Esophagus squamous epithelium (tissue), 5 donors: ENCODE measurements around the gene TSPAN18. TPM values are rescaled to one million over a fixed set of nuclear protein-coding genes. Genes with fewer than 3 reads are reported as not detected.

Experiments used
- DNase-seq: peaks from one replicate; lab custom pipeline; 2025; lab: John Stamatoyannopoulos, UW
- H3K27ac ChIP-seq, 4 donors: fragments of 200-600 bp; sonication (generic); one replicate each; pipeline ENCODE4 v1.5.1; 2016 to 2019; ENCODE audit warnings: mild to moderate bottlenecking in 1 of 4
- H3K27me3 ChIP-seq, 4 donors: fragments of 200-600 bp; sonication (generic); 1 replicate in 3 of 4; 2 replicates in 1 of 4; pipeline versions ENCODE4 v1.5.1 to v1.6.0; 2017 to 2021; ENCODE audit warnings: antibody characterized with exemption in 1 of 4
- H3K36me3 ChIP-seq, 3 donors: fragments of 200-600 bp; sonication (generic); one replicate each; pipeline ENCODE4 v1.5.1; 2016 to 2019
- H3K4me1 ChIP-seq, 3 donors: fragments of 200-600 bp; sonication (generic); one replicate each; pipeline ENCODE4 v1.5.1; 2017 to 2019
- H3K4me3 ChIP-seq, 4 donors: fragments of 200-600 bp; sonication (generic); 1 replicate in 3 of 4; 2 replicates in 1 of 4; pipeline ENCODE4 v1.5.1; 2016 to 2019; ENCODE audit warnings: mild to moderate bottlenecking in 2 of 4, moderate library complexity in 1 of 4
- H3K9me3 ChIP-seq, 3 donors: fragments of 200-600 bp; sonication (generic); one replicate each; pipeline ENCODE4 v1.5.1; 2016 to 2019
- POLR2A ChIP-seq, 4 donors: fragments of 450-650 bp; IDR thresholded peaks; one replicate each; pipeline ENCODE4 v1.6.1; 2017; ENCODE audit warnings: antibody characterized with exemption in 4 of 4, mild to moderate bottlenecking in 4 of 4, moderate library complexity in 3 of 4
- WGBS, 2 donors: methylation state at CpG; one replicate each; pipeline ENCODE4 v1.1.5; 2018; 5-methylcytosine and 5-hydroxymethylcytosine counted together
- intact Hi-C: fragments of 100-400 bp; cut with DNase I; formaldehyde crosslinking; loops from one replicate; pipeline ENCODE4 v1.15.0; 2022
- total RNA-seq, 4 donors: library from RNA; depleted of rRNA; stranded (reverse); fragments of >200 nt; gene quantifications; one replicate each; pipeline ENCODE4 v1.1.0, GENCODE V29; 2016
- TF ChIP-seq, protein P1 (sequence below), 6 experiments: fragments of 450-650 bp in 4 of 6; fragments of 200-600 bp in 2 of 6; sonication (generic) in 2 of 6; IDR thresholded peaks; one replicate each; pipeline ENCODE4 v1.5.1; 2016 to 2019; ENCODE audit warnings: antibody characterized with exemption in 6 of 6, mild to moderate bottlenecking in 4 of 6, moderate library complexity in 4 of 6
- donor health status: DM: yes; HTN: yes; CAD: no.

The TSPAN18 gene
- total RNA-seq, 4 donors from 2014 or later: 0.80 to 4.4 (median 2.0) TPM

DNA sequence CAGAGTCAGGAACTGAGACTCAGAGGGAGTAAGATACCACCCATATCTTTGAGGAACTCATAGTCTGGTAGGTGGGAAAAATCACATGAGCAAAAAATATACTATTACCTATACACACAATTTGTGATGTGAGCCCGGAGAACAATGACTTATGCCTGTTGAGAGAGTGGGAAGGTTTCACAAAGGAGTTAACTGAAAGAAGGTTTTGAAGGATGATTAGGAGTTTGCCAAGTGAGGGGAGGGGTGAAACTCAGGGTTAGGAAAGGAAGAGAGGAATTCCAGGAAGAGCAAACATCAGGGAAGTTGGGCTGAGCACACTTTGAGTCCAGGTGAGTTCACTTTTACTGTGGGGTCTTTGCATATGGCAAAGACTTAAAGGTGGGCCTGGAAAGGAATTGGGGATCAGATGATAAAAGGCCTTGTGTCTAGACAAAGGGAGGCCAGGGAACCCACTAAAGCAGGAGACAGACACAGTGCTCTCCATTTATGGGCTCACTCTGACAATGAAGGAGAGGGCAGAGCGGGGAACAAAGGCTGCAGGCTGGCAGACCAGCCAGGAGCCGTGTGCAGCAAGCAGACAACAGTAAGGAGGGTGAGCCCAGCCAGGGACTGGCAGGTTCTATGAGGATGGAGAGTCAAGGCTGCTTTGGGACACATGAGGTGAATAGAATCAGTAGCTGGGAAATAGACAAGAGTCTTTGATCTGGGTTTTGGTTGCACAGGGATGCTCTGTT lies 33.1 kb downstream of the TSPAN18 start:
- peaks cover 0 to 45% (median 15%) of the 10 kb centered on the region in 3 donors for H3K4me1 ChIP-seq
- no peaks in the 10 kb centered on the region for H3K36me3 ChIP-seq
- no peak for DNase-seq
- TF ChIP-seq POLR2A (IDR thresholded peaks at IDR 0.05): no peak
- TF ChIP-seq, protein P1, sequence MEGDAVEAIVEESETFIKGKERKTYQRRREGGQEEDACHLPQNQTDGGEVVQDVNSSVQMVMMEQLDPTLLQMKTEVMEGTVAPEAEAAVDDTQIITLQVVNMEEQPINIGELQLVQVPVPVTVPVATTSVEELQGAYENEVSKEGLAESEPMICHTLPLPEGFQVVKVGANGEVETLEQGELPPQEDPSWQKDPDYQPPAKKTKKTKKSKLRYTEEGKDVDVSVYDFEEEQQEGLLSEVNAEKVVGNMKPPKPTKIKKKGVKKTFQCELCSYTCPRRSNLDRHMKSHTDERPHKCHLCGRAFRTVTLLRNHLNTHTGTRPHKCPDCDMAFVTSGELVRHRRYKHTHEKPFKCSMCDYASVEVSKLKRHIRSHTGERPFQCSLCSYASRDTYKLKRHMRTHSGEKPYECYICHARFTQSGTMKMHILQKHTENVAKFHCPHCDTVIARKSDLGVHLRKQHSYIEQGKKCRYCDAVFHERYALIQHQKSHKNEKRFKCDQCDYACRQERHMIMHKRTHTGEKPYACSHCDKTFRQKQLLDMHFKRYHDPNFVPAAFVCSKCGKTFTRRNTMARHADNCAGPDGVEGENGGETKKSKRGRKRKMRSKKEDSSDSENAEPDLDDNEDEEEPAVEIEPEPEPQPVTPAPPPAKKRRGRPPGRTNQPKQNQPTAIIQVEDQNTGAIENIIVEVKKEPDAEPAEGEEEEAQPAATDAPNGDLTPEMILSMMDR (IDR thresholded peaks at IDR 0.05): no peak
- no peaks in the 10 kb centered on the region for H3K27me3 ChIP-seq
- H3K4me3 ChIP-seq: no peak overlapping the region
- 84 to 88% methylated on average over 3 of the region's 3 CpGs for WGBS, 2 donors
- H3K27ac ChIP-seq: peak overlapping the region in 3 of 4 donors; percentile 53 to 77 (median 74)
- intact Hi-C loops: no loop called here
- peaks cover 0 to 12% (median 6%) of the 10 kb centered on the region in 3 donors for H3K9me3 ChIP-seq

DNA sequence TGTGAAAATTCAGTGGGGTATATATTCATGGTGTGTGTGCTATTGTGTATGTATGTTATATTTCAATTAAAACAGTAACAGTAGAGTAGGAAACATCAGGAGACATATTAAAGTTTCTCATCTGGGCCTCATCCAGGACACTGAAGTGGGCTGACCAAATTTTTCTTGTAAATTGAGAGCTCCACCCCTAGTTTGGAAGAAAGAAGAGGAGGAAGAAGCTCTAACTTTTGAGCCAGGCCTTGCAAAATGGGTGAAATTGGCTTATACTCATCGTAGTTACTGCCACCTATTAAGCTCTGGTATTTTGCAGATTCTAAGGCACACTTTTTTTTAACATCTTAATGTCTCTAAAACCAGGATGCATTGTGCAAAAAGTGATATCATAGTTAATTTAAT lies 33.7 kb downstream of the TSPAN18 start:
- Histone ChIP-seq H3K4me3 (no peak overlapping the region), H3K27ac (peak overlapping the region in 3 of 4 donors; percentile 53 to 88 (median 77)), H3K36me3 (no peaks in the 10 kb centered on the region), H3K9me3 (peaks cover 0 to 12% (median 6%) of the 10 kb centered on the region in 3 donors), H3K27me3 (no peaks in the 10 kb centered on the region), H3K4me1 (peaks cover 0 to 40% (median 10%) of the 10 kb centered on the region in 3 donors)
- no peak for DNase-seq
- intact Hi-C loops: no loop called here
- WGBS, 2 donors: 46 to 59% methylated on average over 1 of the region's 1 CpG
- TF ChIP-seq, protein P1 (IDR thresholded peaks at IDR 0.05): no peak
- no peak for TF ChIP-seq POLR2A (IDR thresholded peaks at IDR 0.05)

DNA sequence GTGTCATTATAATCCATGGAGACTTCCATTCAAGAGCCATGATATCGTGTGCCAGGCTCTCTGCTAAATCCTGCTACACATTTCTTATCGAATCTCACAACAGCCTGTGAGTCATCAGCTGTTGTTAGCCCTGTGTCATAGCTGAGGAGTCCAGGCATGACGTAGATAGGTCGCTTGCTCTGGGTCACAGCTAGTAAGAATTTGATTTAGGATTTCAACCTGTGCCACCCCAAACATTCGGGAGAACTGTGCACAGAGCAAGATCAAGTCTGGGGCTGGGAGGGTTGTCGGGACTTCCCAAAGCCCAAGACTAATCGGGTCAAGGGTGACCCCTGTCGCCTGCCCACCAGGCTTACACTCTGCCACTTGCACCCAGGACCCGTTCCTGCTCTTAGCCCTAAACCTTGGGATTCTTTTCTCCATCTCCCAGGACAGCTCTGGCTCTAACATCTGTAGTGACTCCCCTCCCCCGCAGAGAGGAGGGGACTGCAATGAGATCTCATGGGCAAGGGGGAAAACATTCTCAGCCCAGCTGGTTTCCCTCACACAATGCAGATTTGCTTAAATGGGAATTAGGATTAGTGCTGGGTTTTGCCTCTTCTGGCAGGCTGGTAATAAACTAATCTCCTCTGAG lies 34.3 kb downstream of the TSPAN18 start:
- peak overlapping the region; percentile 20 to 88 (median 65) for H3K27ac ChIP-seq
- peaks cover 0 to 39% (median 10%) of the 10 kb centered on the region in 3 donors for H3K4me1 ChIP-seq
- no peaks in the 10 kb centered on the region for H3K36me3 ChIP-seq
- intact Hi-C loops: no loop called here
- H3K4me3 ChIP-seq: no peak overlapping the region
- no peaks in the 10 kb centered on the region for H3K27me3 ChIP-seq
- H3K9me3 ChIP-seq: peaks cover 0 to 12% (median 6%) of the 10 kb centered on the region in 3 donors
- 37 to 59% methylated on average over 6 to 10 of the region's 10 CpGs for WGBS, 2 donors
- DNase-seq: no peak
- TF ChIP-seq POLR2A (IDR thresholded peaks at IDR 0.05): no peak
- TF ChIP-seq, protein P1 (IDR thresholded peaks at IDR 0.05): no peak

DNA sequence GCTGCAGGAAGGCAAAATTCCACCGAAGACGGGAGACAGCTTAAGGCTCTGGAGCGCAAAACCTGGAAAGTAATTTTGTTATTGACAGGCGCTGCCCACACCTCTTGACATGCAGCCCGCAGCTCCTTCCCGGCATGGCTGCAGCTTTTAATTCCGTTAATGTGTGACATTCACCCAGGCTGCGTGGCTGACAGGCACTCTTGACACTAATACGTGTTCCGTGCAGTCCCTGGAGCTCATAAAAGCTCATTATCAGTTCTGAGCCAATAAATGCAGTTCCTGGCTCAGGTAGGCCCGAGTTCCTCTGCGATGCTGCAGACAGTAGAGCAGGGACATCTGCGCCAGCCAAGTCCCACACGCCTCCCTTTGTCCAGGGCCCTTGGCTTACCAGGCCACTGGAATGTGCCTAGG lies 34.8 kb downstream of the TSPAN18 start:
- intact Hi-C loops: no loop called here
- peaks cover 0 to 42% (median 10%) of the 10 kb centered on the region in 3 donors for H3K4me1 ChIP-seq
- H3K27me3 ChIP-seq: no peaks in the 10 kb centered on the region
- no peak for DNase-seq
- H3K27ac ChIP-seq: peak overlapping the region; percentile 20 to 88 (median 58)
- no peak overlapping the region for H3K4me3 ChIP-seq
- TF ChIP-seq, protein P1 (IDR thresholded peaks at IDR 0.05): no peak
- no peak for TF ChIP-seq POLR2A (IDR thresholded peaks at IDR 0.05)
- peaks cover 0 to 12% (median 6%) of the 10 kb centered on the region in 3 donors for H3K9me3 ChIP-seq
- 78 to 79% methylated on average over 7 to 12 of the region's 14 CpGs for WGBS, 2 donors
- no peaks in the 10 kb centered on the region for H3K36me3 ChIP-seq
